Neural progenitor cell (in vitro differentiated cells): ENCODE results near the gene CARMIL1. TPM values are rescaled to one million over a fixed set of nuclear protein-coding genes. Genes with fewer than 3 reads are reported as not detected.

Experiments used
- DNase-seq: peaks from one replicate; pipeline ENCODE4 v3.0.0-alpha.2; 2016; ENCODE audit warnings: low spot score
- H2AFZ ChIP-seq: fragments of 200-600 bp; sonication (generic); replicated peaks from 2 replicates; pipeline ENCODE4 v1.6.1; 2016; ENCODE audit warnings: antibody characterized with exemption
- H3F3A ChIP-seq: fragments of 200-600 bp; sonication (generic); 2 replicates; pipeline ENCODE4 v1.6.1; 2016; ENCODE audit warnings: antibody characterized with exemption, low read depth
- H3K27ac ChIP-seq: fragments of 200-600 bp; sonication (generic); 2 replicates; pipeline ENCODE4 v1.5.1; 2016; ENCODE audit warnings: mild to moderate bottlenecking
- H3K27me3 ChIP-seq: fragments of 200-600 bp; sonication (generic); 2 replicates; pipeline ENCODE4 v1.6.1; 2016; ENCODE audit warnings: mild to moderate bottlenecking, moderate library complexity
- H3K36me3 ChIP-seq: fragments of 200-600 bp; sonication (generic); 2 replicates; pipeline ENCODE4 v1.5.1; 2016
- H3K4me1 ChIP-seq: fragments of 200-600 bp; sonication (generic); 2 replicates; pipeline ENCODE4 v1.6.1; 2016; ENCODE audit warnings: mixed run types
- H3K4me2 ChIP-seq: fragments of 200-600 bp; sonication (generic); 2 replicates; pipeline ENCODE4 v1.6.1; 2016
- H3K4me3 ChIP-seq: fragments of 200-600 bp; sonication (generic); 2 replicates; pipeline ENCODE4 v1.5.1; 2016
- H3K79me2 ChIP-seq: fragments of 200-600 bp; sonication (generic); 2 replicates; pipeline ENCODE4 v1.6.1; 2016; ENCODE audit warnings: low read depth
- H3K9ac ChIP-seq: fragments of 200-600 bp; sonication (generic); 2 replicates; pipeline ENCODE4 v1.6.1; 2016
- H3K9me3 ChIP-seq: fragments of 200-600 bp; sonication (generic); 2 replicates; pipeline ENCODE4 v1.5.1; 2016; ENCODE audit warnings: low read depth
- H4K20me1 ChIP-seq: fragments of 200-600 bp; sonication (generic); 2 replicates; pipeline ENCODE4 v1.6.1; 2016; ENCODE audit warnings: low read depth
- H3K27ac Mint-ChIP-seq: 3 replicates; pipeline ENCODE4 v1.8.0; 2021; ENCODE audit warnings: mixed read lengths
- H3K27me3 Mint-ChIP-seq: 2 replicates; pipeline ENCODE4 v1.8.0; 2022; ENCODE audit warnings: low read depth, mild to moderate bottlenecking, inconsistent platforms, moderate library complexity, mixed read lengths; ENCODE audit not compliant: insufficient read depth
- H3K36me3 Mint-ChIP-seq: 3 replicates; pipeline ENCODE4 v1.8.0; 2021; ENCODE audit warnings: mixed read lengths
- H3K4me1 Mint-ChIP-seq: 3 replicates; pipeline ENCODE4 v1.8.0; 2021; ENCODE audit warnings: mixed read lengths
- H3K4me3 Mint-ChIP-seq: 3 replicates; pipeline ENCODE4 v1.8.0; 2021; ENCODE audit warnings: mild to moderate bottlenecking, moderate library complexity, mixed read lengths
- H3K9me3 Mint-ChIP-seq: 3 replicates; pipeline ENCODE4 v1.8.0; 2020; ENCODE audit warnings: mixed read lengths
- EZH2 ChIP-seq: fragments of 200-600 bp; sonication (generic); IDR thresholded peaks from 2 replicates; pipeline ENCODE4 v1.6.1; 2017; ENCODE audit warnings: antibody characterized with exemption, mild to moderate bottlenecking, moderate library complexity
- EZH2phosphoT487 ChIP-seq: fragments of 200-600 bp; sonication (generic); IDR thresholded peaks from 2 replicates; pipeline ENCODE4 v1.6.1; 2017; ENCODE audit warnings: antibody characterized with exemption
- total RNA-seq: library from RNA; depleted of rRNA; stranded (reverse); fragments of >200 nt; gene quantifications from 2 replicates; pipeline ENCODE4 v1.2.3, GENCODE V29; 2015; ENCODE audit warnings: low replicate concordance
- TF ChIP-seq, protein P1 (sequence below): fragments of 200-600 bp; sonication (generic); IDR thresholded peaks from 2 replicates; pipeline ENCODE4 v1.5.1; 2017; ENCODE audit warnings: antibody characterized with exemption, mild to moderate bottlenecking

Gene CARMIL1
- total RNA-seq, 1 donor from 2014 or later = 13.3 TPM

DNA sequence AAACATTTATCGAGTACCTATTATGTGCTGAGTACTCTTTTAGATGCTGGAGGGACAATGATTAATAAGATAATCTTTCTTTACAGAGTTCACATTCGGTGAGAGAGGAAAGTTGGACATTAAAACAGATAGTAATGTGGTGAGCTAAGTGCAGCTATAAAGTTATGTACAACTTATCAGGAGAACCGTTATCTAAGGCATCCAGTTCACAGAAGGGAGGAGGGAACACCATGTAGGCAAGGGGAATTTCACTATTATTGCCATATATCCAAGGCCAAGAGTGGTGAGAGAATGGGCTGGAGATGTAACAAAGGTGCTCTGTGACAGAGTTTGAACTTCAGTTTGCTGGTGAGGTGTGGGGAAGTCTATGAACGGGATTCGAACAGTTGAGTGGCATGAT is 105.8 kb downstream of the CARMIL1 start:
- Histone ChIP-seq H3K4me3 (no peak overlapping the region), H3K4me1 (peaks cover 11% of the 10 kb centered on the region), H3K27ac (no peak overlapping the region), H3K9me3 (no peaks in the 10 kb centered on the region), H2AFZ (no peak overlapping the region), H3K9ac (no peak overlapping the region), H3K27me3 (no peaks in the 10 kb centered on the region), H3K36me3 (no peaks in the 10 kb centered on the region), H3K79me2 (no peaks in the 10 kb centered on the region), H3K4me2 (no peak overlapping the region), H4K20me1 (no peaks in the 10 kb centered on the region), H3F3A (no peaks in the 10 kb centered on the region)
- TF ChIP-seq EZH2 (no peak), EZH2phosphoT487 (no peak)
- TF ChIP-seq, protein P1, sequence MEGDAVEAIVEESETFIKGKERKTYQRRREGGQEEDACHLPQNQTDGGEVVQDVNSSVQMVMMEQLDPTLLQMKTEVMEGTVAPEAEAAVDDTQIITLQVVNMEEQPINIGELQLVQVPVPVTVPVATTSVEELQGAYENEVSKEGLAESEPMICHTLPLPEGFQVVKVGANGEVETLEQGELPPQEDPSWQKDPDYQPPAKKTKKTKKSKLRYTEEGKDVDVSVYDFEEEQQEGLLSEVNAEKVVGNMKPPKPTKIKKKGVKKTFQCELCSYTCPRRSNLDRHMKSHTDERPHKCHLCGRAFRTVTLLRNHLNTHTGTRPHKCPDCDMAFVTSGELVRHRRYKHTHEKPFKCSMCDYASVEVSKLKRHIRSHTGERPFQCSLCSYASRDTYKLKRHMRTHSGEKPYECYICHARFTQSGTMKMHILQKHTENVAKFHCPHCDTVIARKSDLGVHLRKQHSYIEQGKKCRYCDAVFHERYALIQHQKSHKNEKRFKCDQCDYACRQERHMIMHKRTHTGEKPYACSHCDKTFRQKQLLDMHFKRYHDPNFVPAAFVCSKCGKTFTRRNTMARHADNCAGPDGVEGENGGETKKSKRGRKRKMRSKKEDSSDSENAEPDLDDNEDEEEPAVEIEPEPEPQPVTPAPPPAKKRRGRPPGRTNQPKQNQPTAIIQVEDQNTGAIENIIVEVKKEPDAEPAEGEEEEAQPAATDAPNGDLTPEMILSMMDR = no peak
- no peak overlapping the region for H3K4me3 Mint-ChIP-seq
- no peak for DNase-seq
- H3K27me3 Mint-ChIP-seq = peaks cover 6% of the 10 kb centered on the region
- H3K27ac Mint-ChIP-seq = no peak overlapping the region
- H3K4me1 Mint-ChIP-seq = peaks cover 7% of the 10 kb centered on the region
- peaks cover 4% of the 10 kb centered on the region for H3K9me3 Mint-ChIP-seq
- H3K36me3 Mint-ChIP-seq = no peaks in the 10 kb centered on the region

- no peaks in the 10 kb centered on the region for H3K27me3 ChIP-seq
- H3K79me2 ChIP-seq = no peaks in the 10 kb centered on the region
- TF ChIP-seq, protein P1 = no peak
- TF ChIP-seq EZH2 (no peak), EZH2phosphoT487 (no peak)
- H3K4me1 ChIP-seq = peaks cover 11% of the 10 kb centered on the region
- Mint-ChIP-seq H3K27ac (no peak overlapping the region), H3K27me3 (peaks cover 2% of the 10 kb centered on the region), H3K36me3 (no peaks in the 10 kb centered on the region), H3K4me1 (peaks cover 4% of the 10 kb centered on the region), H3K9me3 (peaks cover 2% of the 10 kb centered on the region), H3K4me3 (no peak overlapping the region)
- peak overlapping the region; percentile 9 for H3K4me2 ChIP-seq
- no peaks in the 10 kb centered on the region for H3F3A ChIP-seq
- no peak overlapping the region for H3K9ac ChIP-seq
- H4K20me1 ChIP-seq = no peaks in the 10 kb centered on the region
- no peaks in the 10 kb centered on the region for H3K9me3 ChIP-seq
- no peak overlapping the region for H3K27ac ChIP-seq
- no peak for DNase-seq
- no peaks in the 10 kb centered on the region for H3K36me3 ChIP-seq
- no peak overlapping the region for H3K4me3 ChIP-seq
- no peak overlapping the region for H2AFZ ChIP-seq
Measured at GRCh38 chr6:25387483-25387882, 108.3 kb downstream of the CARMIL1 start.

DNA sequence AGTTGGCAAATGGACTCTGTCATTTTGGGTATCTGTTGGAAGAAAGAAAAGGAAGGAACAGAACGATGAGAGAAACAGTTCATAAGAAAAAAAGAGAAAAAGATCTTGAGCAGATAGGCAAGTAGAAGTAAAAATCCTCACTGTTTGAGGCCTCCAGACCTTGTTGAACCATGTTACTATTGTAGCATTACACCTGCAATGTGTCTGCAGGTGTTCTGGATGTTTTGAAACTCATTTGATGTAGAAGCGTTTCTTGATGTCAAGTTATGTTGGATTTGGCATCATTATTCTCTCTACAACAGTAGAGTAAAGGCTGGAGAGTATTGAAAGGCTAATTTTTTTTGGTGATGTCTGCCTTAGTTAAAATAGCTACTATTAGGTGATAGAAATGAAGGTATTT is 108.7 kb downstream of the CARMIL1 start:
- Mint-ChIP-seq H3K27ac (no peak overlapping the region), H3K9me3 (peaks cover 2% of the 10 kb centered on the region), H3K27me3 (peaks cover 2% of the 10 kb centered on the region), H3K4me1 (peaks cover 4% of the 10 kb centered on the region), H3K4me3 (no peak overlapping the region), H3K36me3 (no peaks in the 10 kb centered on the region)
- Histone ChIP-seq H3K27me3 (no peaks in the 10 kb centered on the region), H3K4me3 (no peak overlapping the region), H4K20me1 (no peaks in the 10 kb centered on the region), H3K36me3 (no peaks in the 10 kb centered on the region), H3K9ac (no peak overlapping the region), H3K4me2 (no peak overlapping the region), H3F3A (no peaks in the 10 kb centered on the region), H3K79me2 (no peaks in the 10 kb centered on the region), H3K9me3 (no peaks in the 10 kb centered on the region), H2AFZ (no peak overlapping the region), H3K27ac (no peak overlapping the region), H3K4me1 (peaks cover 11% of the 10 kb centered on the region)
- no peak for DNase-seq
- TF ChIP-seq, protein P1 = no peak
- TF ChIP-seq EZH2phosphoT487 = no peak
- no peak for TF ChIP-seq EZH2
